ENCODE results near the gene USH1G. TPM values are rescaled to one million over a fixed set of nuclear protein-coding genes. Genes with fewer than 3 reads are reported as not detected.
A peak's percentile ranks its signal among the peaks of the same experiment; 100 is the strongest.
"Not testable (repeated sequence)": the region's sequence is repeated elsewhere in the genome, so short reads cannot be mapped to it uniquely, and the experiment has no call there.

The USH1G gene
- total RNA-seq, 1 experiment from 2014 or later = 2.7 TPM

DNA sequence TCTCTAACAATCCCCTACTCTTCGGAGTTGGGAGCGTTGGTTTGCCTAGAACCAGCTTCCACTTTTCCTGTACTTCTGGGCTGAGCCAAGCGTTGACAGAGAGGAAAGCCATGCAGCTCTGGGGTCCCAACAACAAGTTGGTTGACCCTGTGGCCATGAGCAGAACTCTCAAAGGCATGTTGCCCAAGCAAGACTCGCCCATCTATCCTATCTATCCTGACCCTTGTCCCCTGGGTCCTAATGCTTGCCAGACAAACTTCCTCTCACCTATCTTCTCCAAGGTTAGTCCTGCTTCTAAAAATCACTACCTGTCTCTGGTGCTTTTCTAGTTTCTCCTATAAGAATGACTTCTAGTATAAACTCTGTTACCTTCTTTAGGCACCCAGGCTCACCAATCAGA, 14.0 kb downstream of the USH1G start:
- not testable (repeated sequence) for H3K23ac ChIP-seq (ENCODE audit: insufficient read length, low read depth, low read length); H3K4me2 ChIP-seq (ENCODE audit: insufficient read depth, insufficient read length, low read length); H2BK5ac ChIP-seq (ENCODE audit: insufficient read length, low read length); H3K36me3 Mint-ChIP-seq (ENCODE audit: insufficient read depth in 1 of 3, low read depth in 3 of 3); H4K91ac ChIP-seq (ENCODE audit: insufficient read length, low read depth, low read length); H4K20me1 ChIP-seq (ENCODE audit: control insufficient read depth, insufficient read depth, insufficient read length); H3K9me3 Mint-ChIP-seq; H3K27ac Mint-ChIP-seq; H2AK5ac ChIP-seq (ENCODE audit: insufficient read length, low read length); H3K4me1 ChIP-seq (ENCODE audit: insufficient read depth, low read length); H3K27me3 ChIP-seq (ENCODE audit: insufficient read depth, low read length); H3K79me1 ChIP-seq (ENCODE audit: insufficient read depth, low read depth, low read length, poor library complexity, severe bottlenecking); H3K9me3 ChIP-seq (ENCODE audit: control insufficient read depth, low read depth, low read length); H4K8ac ChIP-seq (replicated peaks; ENCODE audit: insufficient read length, low read depth, low read length); H3K23me2 ChIP-seq (ENCODE audit: insufficient read length, low read depth, low read length, poor library complexity, severe bottlenecking); DNase-seq; H3T11ph ChIP-seq (ENCODE audit: low read length); H2BK20ac ChIP-seq (ENCODE audit: low read depth, low read length, poor library complexity, severe bottlenecking); H2AFZ ChIP-seq (ENCODE audit: low read length); H3K4ac ChIP-seq (ENCODE audit: low read depth, low read length); H4K5ac ChIP-seq (ENCODE audit: insufficient read length, low read depth, low read length); H2BK15ac ChIP-seq (ENCODE audit: low read depth, low read length); H3K9ac ChIP-seq (ENCODE audit: extremely low read depth, insufficient read length, low read length); H3K14ac ChIP-seq (ENCODE audit: insufficient read depth, low read length); H3K27ac ChIP-seq (ENCODE audit: insufficient read length, low read depth, low read length); H3K18ac ChIP-seq (ENCODE audit: insufficient read length, low read depth, low read length); H2BK12ac ChIP-seq (ENCODE audit: insufficient read length, low read depth, low read length); H2BK120ac ChIP-seq (ENCODE audit: low read depth, low read length, poor library complexity, severe bottlenecking); H3K56ac ChIP-seq (ENCODE audit: insufficient read length, low read depth, low read length); H3K79me2 ChIP-seq (ENCODE audit: insufficient read depth, low read length)
- Mint-ChIP-seq H3K27me3 (ENCODE audit: low read depth) (peaks cover 40% of the 10 kb centered on the region), H3K4me1 (peaks cover 41 to 54% of the 10 kb centered on the region in 2 experiments), H3K4me3 (peak overlapping the region in 1 of 2 experiments; percentile 8; a peak in 2 of 5 replicates)
- no CpG with 5 or more reads among the region's 4 CpGs for WGBS (ENCODE audit: extremely low coverage, insufficient read length, low lambda C conversion rate)

Data from H9 (cell line).